Islet of Langerhans (tissue), 1 donor: ENCODE data around the gene CBFA2T2.
"Not testable (repeated sequence)": the region's sequence is repeated elsewhere in the genome, so short reads cannot be mapped to it uniquely, and the experiment has no call there.

ENCODE experiments used
- FAIRE-seq: peaks from one replicate; lab custom pipeline; 2011; peaks lifted over from hg19 to GRCh38; lab: Jason Lieb, UNC

CBFA2T2 gene

DNA sequence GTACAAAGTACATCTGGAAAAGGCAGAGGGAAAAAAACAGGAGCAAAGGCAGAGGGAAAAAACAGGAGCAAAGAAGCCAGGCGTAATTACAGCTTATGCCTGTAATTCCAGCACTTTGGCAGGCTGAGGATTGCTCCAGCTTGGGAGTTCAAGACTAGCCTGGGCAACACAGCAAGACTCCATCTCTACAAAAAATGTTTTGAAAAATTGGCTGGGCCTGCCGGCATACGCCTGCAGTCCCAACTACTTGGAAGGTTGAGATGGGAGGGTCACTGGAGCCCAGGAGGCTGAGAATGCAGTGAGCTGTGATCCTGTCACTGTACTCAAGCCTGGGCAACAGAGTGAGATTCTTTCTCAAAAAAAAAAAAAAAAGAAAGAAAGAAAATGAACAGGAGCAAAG, 19.0 kb upstream of the CBFA2T2 start:
- no peak for FAIRE-seq

DNA sequence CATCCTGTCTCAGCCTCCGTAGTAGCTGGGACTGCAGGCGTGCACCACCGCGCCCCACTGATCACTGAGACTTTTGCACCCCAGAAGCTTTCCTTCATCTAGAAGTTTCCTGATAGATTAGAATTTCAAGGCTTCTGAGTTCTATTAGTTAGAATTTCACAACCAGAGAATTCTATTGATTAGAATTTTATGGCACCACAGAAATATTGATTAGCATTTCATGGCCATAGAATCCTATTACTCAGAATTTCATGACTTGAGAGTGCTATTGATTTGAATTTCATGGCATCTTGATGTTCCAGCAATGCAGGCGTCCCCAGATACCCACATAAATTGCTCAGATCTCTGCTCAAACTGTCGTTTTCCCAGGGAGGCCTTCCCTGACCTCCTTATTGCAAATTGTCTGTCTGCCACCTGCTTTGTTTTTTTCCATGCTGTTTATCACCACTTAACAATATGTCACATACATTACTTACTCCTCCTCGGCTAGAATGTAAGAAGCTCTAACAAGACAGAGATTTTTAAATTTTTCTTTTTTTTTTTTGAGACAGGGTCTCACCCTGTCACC, 16.9 kb upstream of the CBFA2T2 start:
- no peak for FAIRE-seq

DNA sequence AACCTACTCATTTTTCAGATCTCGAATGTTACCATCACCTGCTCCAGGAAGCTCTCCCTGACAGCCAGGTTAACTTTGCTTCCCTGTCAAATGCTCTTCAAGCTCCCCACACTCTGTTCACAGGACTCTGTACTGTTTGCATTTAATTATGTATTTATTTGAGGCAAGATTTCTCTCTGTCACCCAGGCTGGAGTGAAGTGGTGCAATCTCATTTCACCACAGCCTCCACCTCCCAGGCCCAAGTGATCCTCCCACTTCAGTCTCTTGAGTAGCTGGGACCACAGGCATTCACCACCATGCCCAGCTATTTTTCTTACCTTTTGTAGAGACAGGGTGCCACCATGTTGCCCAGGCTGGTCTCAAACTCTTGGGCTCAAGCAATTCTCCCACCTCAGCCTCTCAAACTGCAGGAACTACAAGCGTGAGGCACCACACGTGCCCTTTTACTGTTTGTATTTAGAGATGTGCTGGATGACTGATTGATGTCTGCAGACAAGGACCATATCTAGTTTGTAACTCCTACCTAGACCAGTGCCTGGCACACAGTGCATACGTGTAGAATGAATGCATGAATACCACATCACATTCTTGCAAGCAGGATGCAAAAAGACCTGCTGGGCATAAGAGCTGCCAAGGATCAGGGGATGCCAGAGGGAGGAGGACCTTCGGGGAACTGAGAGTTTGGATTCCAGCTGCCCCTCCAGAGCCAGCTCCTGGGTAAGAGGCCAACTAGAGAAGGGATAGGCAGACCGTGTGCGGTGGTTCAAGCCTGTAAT, 15.6 kb upstream of the CBFA2T2 start:
- FAIRE-seq = no peak

DNA sequence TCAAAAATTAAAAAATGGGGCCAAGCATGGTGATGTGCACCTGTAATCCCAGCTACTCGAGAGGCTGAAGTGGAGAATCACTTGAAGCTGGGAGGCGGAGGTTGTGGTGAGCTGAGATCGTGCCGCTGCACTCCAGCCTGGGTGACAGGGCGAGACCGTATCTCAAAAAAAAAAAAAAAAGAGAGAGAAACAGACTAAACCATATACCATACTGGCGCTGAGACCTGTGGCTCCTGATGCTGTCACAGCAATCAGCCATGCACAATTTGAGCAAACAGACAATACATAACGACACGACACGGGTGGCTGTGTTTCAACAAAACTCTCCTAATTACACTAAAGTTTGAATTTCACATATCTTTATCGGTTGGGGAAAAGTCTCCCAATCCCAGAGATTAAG, 14.9 kb upstream of the CBFA2T2 start:
- FAIRE-seq = no peak

DNA sequence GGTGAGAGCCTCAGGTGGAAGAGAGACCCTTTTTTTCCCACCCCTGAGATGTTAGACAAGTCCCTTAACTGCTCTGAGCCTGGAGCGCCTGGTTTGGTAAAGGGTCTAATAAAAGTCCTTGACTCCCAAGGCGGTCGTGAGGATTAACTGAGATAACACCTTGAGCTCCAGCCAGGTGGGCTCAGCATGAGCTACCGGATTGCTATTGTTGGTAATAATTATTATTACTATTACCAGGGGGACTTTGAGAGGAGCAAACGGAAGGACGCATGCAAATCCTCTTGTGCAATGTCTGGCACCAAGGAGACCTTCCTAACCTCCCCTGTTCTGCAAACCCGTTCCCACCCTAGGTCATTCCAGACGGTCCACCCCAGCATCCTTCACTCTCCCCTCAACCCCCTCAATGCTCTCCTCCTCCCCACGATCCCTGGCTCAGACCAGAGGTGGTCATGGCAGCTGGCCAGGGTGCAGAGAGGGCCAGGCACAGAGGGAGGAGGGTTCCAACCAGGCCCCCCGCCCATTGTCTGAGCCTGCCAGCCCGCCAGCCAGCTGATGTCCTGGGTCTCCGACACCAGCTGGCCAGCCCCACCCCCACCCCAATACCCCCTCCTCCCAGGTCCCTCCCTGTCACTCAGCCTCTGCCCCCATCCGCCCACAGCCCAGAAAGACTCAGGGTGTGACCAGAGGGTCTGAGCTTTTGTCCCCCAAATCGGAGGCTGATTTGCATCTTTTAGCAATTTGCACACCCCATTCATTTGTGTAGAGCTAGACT, 14.3 kb upstream of the CBFA2T2 start:
- no peak for FAIRE-seq

DNA sequence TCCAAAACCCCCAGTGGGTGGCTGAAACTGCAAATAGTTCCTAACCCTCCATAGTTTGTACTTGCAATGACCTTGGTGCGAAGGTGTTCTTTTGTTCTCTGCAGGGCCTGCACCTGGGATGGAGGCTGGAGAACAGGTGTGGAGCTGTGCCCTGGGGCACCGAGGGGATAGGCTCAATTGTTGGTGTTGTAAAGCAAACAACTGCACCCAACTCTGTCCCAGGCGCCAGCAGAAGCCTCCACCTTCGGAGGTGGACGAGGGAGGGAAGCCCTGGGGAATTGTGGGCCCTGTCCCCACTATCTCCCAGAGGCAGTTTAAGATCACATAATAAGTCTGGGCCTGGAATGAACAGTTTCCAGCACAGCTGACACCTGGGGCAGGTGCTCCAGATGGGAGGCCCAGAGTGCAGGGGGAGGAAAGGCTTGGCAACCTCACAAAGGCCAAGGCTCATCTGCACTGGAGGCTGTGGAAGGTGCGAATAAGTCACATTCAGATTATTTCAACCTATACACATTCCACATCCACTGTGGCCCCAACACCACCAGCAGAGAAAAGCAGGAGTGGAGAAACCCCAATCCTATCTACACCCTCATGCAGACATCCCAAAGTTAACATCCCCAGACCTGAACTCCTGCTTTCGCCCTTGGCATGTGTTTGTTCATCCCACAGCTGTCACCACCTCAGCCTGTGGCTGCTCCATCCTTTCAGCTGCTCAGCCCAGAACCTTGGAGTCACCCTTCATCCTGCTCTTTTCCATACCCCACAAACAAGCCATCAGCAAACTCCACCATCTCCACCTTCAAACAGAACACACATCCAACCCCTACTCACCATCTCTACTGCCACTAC, 12.3 kb upstream of the CBFA2T2 start:
- no peak for FAIRE-seq

DNA sequence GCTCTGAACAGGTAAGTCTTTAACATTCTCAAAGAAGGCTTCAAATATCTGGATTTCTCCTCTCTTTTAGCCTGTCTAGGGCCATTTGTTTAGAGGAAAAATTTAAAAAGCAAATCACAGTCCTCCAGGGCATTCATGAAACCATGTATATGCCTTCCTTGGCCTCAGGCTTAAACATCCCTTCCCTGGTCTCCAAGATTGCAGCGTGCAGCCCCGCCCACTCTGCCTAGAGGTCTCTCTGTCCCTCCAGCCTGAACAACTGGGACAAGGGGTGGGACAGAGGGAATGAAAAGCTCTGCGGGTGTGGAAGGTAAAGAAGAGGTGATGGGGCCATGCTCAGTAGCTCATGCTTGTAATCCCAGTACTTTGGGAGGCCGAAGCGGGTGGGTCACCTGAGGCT, 9.8 kb upstream of the CBFA2T2 start:
- no peak for FAIRE-seq

DNA sequence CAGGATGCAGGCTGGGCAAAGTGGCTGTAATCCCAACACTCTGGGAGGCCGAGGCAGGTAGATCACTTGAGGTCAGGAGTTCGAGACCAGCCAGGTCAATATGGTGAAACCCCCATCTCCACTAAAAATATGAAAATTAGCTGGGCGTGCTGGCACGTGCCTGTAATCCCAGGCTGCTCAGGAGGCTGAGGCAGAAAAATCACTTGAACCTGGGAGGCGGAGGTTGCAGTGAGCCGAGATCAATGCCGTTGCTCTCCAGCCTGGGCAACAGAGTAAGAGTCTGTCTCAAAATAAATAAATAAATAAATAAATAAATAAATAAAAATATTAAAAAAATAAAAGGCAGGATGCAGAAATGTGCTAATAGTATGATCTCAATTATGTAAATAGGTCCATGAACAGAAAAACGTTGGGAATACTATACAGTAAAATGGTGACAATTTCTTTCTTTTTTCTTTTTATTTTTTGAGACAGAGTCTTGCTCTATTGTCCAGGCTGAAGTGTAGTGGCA, 8.4 kb upstream of the CBFA2T2 start:
- no peak for FAIRE-seq

DNA sequence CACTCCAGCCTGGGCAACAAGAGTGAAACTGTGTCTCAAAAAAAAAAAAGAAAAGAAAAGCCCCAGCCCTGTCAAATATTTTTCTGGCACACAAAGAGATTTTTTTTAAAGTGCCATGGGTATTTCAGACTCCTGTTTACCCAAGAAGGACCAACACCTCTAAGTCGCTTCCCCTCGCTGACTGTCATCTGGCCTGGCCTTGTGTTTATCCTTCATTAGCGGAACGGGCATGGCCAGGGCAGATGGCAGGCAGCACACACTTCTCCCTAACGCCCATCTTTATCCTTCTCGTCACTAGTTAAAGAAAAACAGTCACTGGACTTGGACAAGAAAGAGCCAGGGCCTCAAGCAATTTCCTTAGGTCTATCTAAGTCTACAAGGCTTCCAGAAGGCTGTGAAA, 7.3 kb upstream of the CBFA2T2 start:
- no peak for FAIRE-seq

DNA sequence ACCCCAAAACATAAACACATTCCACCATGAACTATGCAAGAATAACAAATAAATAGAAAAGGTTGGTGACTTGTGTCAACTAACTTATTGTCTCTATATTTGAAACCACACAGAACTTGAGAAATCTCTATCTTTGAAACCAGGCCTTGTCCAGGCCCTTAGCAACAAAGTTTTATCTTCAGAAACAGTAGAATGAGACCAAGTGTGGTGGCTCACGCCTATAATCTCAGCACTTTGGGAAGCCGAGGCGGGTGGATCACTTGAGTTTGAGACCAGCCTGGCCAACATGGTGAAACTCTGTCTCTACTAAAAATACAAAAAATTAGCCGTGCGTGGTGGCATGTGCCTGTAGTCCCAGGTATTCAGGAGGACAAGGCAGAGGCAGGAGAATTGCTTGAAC, 6.7 kb upstream of the CBFA2T2 start:
- FAIRE-seq = not testable (repeated sequence)

DNA sequence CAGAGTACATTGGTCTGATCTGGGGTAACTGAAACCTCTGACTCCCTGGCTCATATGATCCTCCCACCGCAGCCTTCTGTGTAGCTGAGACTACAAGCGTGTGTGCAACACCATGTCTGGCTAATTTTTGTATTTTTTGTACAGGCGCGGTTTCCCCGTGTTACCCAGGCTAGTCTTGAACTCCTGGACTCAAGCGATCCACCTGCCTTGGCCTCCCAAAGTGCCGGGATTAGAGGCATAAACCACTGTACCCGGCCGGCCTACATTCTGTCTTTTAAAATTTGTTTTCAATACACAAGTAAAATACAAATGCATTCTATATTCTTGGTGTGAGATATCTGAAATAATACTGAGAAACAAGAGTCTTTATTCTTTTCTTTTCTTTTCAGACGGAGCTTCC, 1.7 kb upstream of the CBFA2T2 start:
- FAIRE-seq = no peak

DNA sequence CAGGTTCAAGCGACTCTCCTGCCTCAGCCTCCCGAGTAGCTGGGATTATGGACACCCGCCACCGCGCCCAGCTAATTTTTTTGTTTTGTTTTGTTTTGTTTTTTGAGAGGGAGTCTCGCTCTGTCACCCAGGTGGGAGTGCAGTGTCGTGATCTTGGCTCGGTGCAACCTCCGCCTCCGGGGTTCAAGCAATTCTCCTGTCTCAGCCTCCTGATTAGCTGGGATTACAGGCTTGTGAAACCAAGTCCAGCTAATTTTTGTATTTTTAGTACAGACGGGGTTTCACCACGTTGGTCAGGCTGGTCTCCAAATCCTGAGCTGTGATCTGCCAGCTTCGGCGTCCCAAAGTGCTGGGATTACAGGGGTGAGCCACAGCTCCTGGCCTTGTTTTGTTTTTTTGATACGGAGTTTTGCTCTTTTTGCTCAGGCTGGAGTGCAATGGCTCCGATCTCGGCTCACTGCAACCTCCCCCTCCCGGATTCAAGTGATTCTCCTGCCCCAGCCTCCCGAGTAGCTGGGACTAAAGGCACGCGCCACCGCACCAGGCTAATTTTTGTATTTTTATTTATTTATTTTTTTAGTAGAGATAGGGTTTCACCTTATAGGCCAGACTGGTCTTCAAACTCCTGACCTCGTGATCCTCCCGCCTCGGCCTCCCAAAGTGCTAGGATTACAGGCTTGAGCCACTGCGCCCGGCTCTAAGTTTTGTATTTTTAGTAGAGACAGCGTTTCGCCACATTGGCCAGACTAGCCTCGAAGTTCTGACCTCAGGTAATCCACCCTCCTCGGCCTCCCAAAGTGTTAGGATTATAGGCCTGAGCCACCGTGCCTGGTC, 1.0 kb upstream of the CBFA2T2 start:
- FAIRE-seq = not testable (repeated sequence)

DNA sequence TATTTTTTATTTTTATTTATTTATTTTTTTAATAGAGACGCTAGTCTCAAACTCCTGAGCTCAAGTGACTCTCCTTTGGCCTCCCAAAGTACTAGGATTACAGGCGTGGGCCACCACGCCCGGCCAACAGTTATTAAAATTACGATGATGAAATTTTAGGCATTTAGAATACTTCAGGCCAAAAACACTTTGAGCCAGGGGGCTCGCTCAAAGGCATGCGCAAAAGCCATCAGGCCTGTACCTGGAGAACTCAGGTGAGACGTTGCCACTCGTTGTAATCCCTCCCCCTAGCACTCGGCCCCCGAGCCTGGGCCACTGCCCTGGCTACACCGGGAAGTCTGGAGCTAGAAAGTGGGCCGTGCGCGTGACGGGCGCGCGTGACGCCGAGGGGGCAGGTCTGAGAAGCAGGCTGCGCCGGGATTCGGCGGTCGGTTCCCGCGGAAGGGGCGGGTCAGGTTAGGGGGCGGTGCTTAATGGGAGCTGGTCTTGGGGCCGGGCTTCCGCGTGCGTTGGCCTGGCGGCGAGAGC, 337 bp upstream of the CBFA2T2 start:
- no peak for FAIRE-seq

DNA sequence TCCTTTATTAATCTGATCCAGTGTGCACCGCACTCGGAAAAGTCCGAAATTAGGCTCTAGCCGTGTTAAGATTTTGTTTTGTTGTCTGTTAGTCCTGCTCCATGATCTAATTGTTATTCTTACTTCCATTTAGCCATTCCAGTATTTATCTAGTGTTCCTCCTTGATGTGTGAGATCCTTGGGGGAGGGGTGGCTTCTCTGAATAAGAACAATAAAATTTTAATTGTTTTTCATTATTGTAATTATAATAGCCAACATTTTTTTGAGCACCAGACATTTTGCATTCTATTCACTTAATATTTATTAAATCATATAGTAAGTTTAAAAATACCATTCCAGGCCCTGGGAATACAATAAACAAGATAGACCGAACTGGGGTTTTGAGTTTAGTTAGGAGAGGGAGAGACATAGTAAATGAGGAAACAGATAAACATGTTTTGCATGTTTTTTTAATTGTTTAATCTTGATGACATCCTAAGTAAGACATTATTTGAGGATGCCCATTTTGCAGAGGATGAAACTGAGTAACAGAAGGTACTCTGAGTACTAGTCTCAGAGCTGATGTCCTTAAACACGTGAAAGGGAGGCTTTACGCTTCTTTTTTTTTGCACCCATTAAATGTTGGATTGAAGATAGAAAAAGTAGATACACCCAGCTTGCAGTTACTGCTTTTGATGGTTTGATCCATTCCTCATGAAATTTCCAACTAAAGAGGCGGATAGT, 1.2 kb downstream of the CBFA2T2 start:
- FAIRE-seq = no peak

DNA sequence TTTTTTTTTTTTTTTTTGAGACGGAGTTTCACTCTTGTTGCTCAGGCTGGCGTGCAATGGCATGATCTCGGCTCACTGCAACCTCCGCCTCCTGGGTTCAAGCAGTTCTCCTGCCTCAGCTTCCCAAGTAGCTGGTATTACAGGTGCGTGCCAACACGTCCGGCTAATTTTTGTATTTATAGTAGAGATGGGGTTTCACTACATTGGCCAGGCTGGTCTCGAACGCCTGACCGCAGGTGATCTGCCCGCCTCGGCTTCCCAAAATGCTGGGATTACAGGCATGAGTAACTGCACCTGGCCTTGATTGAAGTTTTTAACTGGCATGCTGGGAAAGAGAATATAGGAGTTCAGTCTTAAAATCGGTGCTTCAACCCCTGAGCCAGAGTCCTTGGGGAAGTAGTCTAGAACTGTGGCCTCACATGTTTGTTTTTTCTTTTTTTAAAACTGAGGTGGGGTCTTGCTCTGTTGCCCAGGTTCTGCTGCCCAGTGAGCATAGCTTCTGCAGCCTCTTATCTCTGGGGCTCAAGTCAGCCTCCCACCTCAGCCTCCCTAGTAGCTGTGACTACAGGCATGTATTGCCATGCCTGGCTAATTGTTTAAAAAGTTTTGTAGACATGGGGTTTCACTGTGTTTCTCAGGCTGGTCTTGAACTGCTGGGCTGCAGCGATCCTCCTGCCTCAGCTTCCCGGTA, 3.3 kb downstream of the CBFA2T2 start:
- FAIRE-seq = no peak

DNA sequence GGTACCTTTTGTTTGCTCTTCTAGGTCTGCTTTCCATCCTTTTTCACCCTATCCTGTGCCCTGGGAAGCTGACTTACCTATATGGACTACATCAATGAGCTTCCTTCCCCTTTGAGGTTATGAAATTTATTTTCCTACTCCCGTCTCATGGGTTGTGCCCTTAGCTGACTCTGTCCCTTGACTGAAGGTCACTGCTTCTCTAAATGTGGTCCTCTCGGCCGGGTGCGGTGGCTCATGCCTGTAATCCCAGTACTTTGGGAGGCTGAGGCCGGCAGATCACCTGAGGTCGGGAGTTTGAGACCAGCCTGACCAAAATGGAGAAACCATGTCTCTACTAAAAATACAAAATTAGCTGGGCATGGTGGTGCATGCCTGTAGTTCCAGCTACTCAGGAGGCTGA, 6.9 kb downstream of the CBFA2T2 start:
- FAIRE-seq = not testable (repeated sequence)

DNA sequence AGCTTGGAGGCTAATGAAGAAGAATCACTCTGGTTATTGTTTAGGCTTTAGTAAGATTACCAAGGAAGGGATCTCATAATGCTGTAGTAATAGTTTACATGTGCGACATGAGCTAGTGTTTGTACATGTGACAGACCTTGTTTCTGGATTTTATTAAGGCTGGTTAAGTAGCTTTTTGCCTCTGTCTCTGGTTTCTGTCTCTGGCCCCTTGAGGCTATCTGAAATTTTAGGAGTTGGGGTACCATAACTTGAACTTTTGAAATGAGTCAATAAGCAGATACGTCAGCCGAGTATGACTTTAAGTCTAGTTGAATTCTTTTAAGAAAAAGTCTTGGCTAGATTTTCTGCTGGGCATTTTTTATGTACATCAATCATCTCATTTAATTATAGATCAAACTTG, 9.5 kb downstream of the CBFA2T2 start:
- no peak for FAIRE-seq

DNA sequence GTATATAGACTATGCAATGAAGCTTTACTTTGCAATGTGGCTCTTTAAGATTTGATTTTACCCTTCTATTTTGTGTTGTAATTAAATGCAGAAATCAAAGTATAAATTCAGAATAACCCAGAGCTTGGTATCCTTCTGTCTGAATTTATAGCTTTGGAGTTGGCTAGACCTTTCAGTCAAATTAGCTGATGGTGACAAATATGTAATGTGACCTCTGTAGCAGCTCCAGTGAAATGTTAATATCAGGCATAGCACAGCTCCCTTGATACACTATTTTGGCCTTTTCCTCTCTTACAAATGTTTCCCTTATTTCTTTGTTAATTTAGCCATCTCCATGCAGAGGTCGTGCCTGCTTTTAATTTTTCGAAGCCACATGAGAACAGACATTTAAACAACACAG, 11.1 kb downstream of the CBFA2T2 start:
- no peak for FAIRE-seq

DNA sequence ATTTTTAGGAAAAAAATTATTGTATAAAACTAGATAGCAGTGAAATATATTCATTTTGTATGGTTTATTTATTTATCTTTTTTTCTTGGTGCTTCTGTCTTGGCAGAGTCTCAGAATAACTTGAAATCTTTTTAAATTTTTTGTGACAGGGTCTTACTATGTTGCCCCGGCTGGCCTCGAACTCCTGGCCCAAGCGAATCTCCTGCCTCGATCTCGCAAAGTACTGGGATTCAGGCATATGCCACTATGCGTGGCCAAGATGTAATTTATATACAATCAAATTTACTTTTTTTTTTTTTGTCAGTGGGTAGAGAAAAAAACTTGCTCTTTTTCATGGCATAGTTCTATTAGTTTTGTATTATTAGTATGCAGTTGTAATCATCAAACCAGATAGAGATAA, 13.7 kb downstream of the CBFA2T2 start:
- FAIRE-seq = no peak

DNA sequence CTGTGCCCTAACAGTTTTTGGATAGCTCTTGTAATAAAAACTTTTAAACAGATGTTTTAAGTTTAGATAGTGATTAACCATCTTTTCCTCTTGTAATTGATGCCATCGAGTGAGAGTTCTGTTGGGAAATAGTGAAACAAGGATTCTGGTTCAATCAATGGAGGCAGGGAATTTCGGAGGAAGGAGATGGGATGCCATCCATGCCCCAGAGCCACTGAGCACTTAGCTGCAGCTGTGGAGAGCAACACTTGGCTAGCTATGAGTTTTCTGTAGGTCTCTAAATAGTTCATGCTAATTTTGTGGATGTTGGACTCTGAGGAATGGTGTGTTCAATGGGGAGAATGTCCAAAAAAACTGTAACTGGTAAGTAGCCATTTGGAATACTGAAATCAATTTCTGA, 16.7 kb downstream of the CBFA2T2 start:
- no peak for FAIRE-seq
